Right atrium auricular region (tissue), 2 donors: ENCODE results near the gene CSRNP3. TPM values are rescaled to one million over a fixed set of nuclear protein-coding genes. Genes with fewer than 3 reads are reported as not detected.

ENCODE experiments used
- DNase-seq: peaks from one replicate; pipeline ENCODE4 v3.0.0-alpha.2; 2019; ENCODE audit warnings: low spot score
- H3K27ac ChIP-seq, 2 donors: fragments of 200-600 bp; sonication (generic); 1 replicate in 1 of 2; 2 replicates in 1 of 2; pipeline ENCODE4 v1.5.1; 2016 to 2019
- H3K27me3 ChIP-seq, 2 donors: fragments of 200-600 bp; sonication (generic); one replicate each; pipeline versions ENCODE4 v1.5.1 to v1.6.0; 2017 to 2019
- H3K36me3 ChIP-seq: fragments of 200-600 bp; sonication (generic); one replicate; pipeline ENCODE4 v1.5.1; 2016
- H3K4me1 ChIP-seq, 2 donors: fragments of 200-600 bp; sonication (generic); one replicate each; pipeline versions ENCODE4 v1.5.1 to v1.6.0; 2017 to 2019
- H3K4me3 ChIP-seq, 2 donors: fragments of 200-600 bp; sonication (generic); 1 replicate in 1 of 2; 2 replicates in 1 of 2; pipeline ENCODE4 v1.5.1; 2017 to 2019; ENCODE audit warnings: mild to moderate bottlenecking in 1 of 2, moderate library complexity in 1 of 2
- H3K9me3 ChIP-seq, 2 donors: fragments of 200-600 bp; sonication (generic); one replicate each; pipeline ENCODE4 v1.5.1; 2019
- CTCF ChIP-seq, 2 donors: fragments of 200-600 bp; sonication (generic); IDR thresholded peaks; one replicate each; pipeline ENCODE4 v1.5.1; 2019; ENCODE audit warnings: antibody characterized with exemption in 2 of 2
- total RNA-seq, 2 donors: library from RNA; depleted of rRNA; stranded (reverse); fragments of >200 nt; gene quantifications; one replicate each; pipeline ENCODE4 v1.1.0, GENCODE V29; 2016

Gene CSRNP3
- total RNA-seq, 2 donors from 2014 or later, result 1.3 to 4.5 TPM

- no peaks in the 10 kb centered on the region for H3K27me3 ChIP-seq
- no peak for DNase-seq
- no peak overlapping the region for H3K27ac ChIP-seq
- no peaks in the 10 kb centered on the region for H3K36me3 ChIP-seq
- no peaks in the 10 kb centered on the region for H3K4me1 ChIP-seq
- H3K9me3 ChIP-seq, result no peaks in the 10 kb centered on the region
- no peak for TF ChIP-seq CTCF (IDR thresholded peaks at IDR 0.05)
- H3K4me3 ChIP-seq, result no peak overlapping the region
Observed at GRCh38 chr2:165706960-165707487, 237.5 kb downstream of the CSRNP3 start.

GRCh38 chr2:165716091-165716490 is 246.6 kb downstream of the CSRNP3 start:
- no peaks in the 10 kb centered on the region for H3K27me3 ChIP-seq
- H3K27ac ChIP-seq, result no peak overlapping the region
- H3K36me3 ChIP-seq, result no peaks in the 10 kb centered on the region
- no peak for TF ChIP-seq CTCF (IDR thresholded peaks at IDR 0.05)
- no peak overlapping the region for H3K4me3 ChIP-seq
- no peaks in the 10 kb centered on the region for H3K9me3 ChIP-seq
- no peak for DNase-seq
- no peaks in the 10 kb centered on the region for H3K4me1 ChIP-seq

- DNase-seq, result no peak
- no peak overlapping the region for H3K4me3 ChIP-seq
- no peaks in the 10 kb centered on the region for H3K36me3 ChIP-seq
- H3K27ac ChIP-seq, result no peak overlapping the region
- no peak for TF ChIP-seq CTCF (IDR thresholded peaks at IDR 0.05)
- H3K27me3 ChIP-seq, result no peaks in the 10 kb centered on the region
- H3K9me3 ChIP-seq, result no peaks in the 10 kb centered on the region
- H3K4me1 ChIP-seq, result no peaks in the 10 kb centered on the region
Observed at GRCh38 chr2:165718610-165719210, 249.2 kb downstream of the CSRNP3 start.

- H3K4me1 ChIP-seq, result no peaks in the 10 kb centered on the region
- H3K27ac ChIP-seq, result no peak overlapping the region
- no peak overlapping the region for H3K4me3 ChIP-seq
- H3K9me3 ChIP-seq, result no peaks in the 10 kb centered on the region
- no peak for DNase-seq
- no peaks in the 10 kb centered on the region for H3K36me3 ChIP-seq
- H3K27me3 ChIP-seq, result no peaks in the 10 kb centered on the region
- no peak for TF ChIP-seq CTCF (IDR thresholded peaks at IDR 0.05)
Observed at GRCh38 chr2:165720511-165720910, 251.0 kb downstream of the CSRNP3 start.

GRCh38 chr2:165725421-165725820 is 255.9 kb downstream of the CSRNP3 start:
- DNase-seq, result no peak
- Histone ChIP-seq H3K4me3 (no peak overlapping the region), H3K36me3 (no peaks in the 10 kb centered on the region), H3K27ac (no peak overlapping the region), H3K27me3 (no peaks in the 10 kb centered on the region), H3K9me3 (no peaks in the 10 kb centered on the region), H3K4me1 (no peaks in the 10 kb centered on the region)
- no peak for TF ChIP-seq CTCF (IDR thresholded peaks at IDR 0.05)

Other genes starting within 250 kb of the CSRNP3 start
- 1 to 10 TPM in 1 of 2 donors, under 1 TPM in 1; 0.39 to 1.0 TPM for gene SCN2A, start 230.3 kb upstream of the CSRNP3 start, total RNA-seq